ENCODE results near the gene SYNE1. TPM values are rescaled to one million over a fixed set of nuclear protein-coding genes. Genes with fewer than 3 reads are reported as not detected.
A peak's percentile ranks its signal among the peaks of the same experiment; 100 is the strongest.
"Not testable (repeated sequence)": the region's sequence is repeated elsewhere in the genome, so short reads cannot be mapped to it uniquely, and the experiment has no call there.

SYNE1 gene
- total RNA-seq, 1 donor: 143 TPM

DNA sequence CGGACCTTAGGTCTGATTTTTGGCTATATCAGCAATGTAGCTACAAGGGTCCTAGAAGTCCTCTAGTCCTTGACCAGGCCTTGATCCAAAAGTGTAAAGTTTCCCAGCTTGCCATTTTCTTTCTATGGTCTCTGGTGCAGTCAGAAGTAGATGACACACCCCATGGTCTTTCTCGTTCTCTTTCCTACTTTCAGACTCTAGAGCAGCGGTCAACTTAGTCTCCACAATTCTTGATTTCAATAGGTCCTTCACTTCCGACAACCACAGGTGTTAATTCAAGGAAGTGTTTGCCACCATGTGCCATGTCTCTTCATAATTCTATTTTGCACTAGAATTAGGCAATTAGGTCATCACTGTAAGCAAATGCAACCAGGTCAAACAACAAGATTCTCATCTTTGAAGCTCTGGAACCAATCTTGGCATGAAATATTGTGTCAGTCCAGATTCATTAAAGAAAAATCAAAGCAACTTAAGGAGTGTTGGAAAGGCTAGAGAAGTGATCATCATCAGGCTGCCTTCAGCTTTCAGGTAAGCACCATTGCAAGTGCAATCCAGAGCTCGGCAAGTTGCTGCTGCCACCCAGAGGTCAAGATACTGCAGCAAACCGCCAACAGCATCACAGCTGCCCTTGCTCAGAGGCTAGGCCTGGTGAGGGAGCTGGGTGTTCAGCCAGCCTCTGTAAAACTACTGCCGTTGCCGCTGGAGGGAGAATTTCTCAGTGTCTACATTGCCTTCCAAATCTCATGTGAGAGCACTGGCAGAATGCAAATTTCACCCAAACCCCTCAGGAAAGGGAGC, 5.6 kb upstream of the SYNE1 start:
- Histone ChIP-seq H3K9me3 (ENCODE audit: low read depth, low read length) (no peaks in the 10 kb centered on the region), H3K27me3 (ENCODE audit: insufficient read depth, low read length) (peaks cover 5% of the 10 kb centered on the region), H3K4me3 (ENCODE audit: low read length) (no peak overlapping the region), H3K4me1 (ENCODE audit: insufficient read depth, low read length) (no peaks in the 10 kb centered on the region)

DNA sequence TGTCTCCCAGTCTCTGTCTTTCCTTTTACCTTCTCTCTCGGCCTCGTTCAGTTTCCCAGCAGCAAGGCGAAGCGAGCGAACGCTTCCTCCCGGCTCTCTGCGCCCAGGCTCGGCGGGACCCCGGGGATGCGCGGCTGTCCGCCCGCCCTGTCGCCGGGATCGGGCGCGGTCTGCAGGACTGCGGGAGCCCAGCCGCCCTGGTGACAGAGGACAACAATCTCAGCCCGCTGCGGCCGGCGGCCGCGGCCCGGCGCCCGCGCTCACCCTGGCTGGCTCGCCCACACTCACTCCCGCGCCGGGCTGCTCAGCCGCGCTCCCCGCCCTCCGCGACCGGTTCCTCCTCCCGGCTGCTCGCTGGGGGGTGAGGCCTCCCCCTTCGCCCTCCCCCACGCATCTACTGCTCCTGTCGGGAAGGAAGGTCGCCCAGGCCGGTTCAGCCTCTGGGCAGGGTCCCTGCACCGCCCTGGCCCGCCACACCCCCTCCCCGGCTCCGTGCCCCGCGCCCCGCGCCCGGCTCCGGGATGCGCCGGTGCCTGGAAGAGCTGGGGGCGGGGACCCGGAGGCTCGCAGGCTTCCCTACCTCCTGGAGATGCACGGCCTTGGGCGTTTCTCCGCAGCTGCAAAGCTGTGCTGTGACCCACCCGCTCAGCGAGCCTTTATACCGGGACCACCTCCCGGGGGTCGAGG, 410 bp downstream of the SYNE1 start:
- peak overlapping the region; percentile 49 for H3K4me3 ChIP-seq (ENCODE audit: low read length)
- H3K9me3 ChIP-seq (ENCODE audit: low read depth, low read length): no peaks in the 10 kb centered on the region
- H3K4me1 ChIP-seq (ENCODE audit: insufficient read depth, low read length): peaks cover 30% of the 10 kb centered on the region
- H3K27me3 ChIP-seq (ENCODE audit: insufficient read depth, low read length): peaks cover 13% of the 10 kb centered on the region

DNA sequence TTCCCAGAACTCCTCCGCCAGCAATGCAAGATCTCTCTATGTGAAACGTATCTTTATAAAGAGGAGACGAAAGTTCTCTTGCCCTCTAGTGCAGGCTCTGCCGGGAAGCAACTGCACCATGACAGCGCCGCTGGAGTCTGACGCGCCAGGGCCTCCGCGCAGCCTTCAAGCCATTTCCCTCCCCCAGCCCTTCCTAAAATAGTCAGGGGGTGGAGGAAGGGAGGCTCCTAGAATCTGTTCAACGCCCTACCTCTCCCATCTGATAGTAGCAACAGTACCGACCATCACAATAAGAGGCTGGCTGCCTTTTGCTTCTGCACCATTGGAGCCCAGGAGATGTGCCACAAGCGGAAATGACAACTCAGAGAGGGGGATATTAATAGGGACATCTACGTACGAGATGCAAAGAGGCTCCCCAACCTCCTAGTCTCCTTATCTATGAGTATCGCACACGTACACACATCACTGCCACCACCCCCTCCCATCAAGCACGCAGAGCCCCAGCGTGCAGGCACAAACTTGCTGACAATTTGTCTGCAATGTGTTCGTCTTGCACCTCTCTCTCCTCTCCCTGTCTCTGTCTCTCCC, 1.0 kb downstream of the SYNE1 start:
- Histone ChIP-seq H3K27me3 (ENCODE audit: insufficient read depth, low read length) (peaks cover 13% of the 10 kb centered on the region), H3K4me3 (ENCODE audit: low read length) (peak overlapping the region; percentile 49), H3K4me1 (ENCODE audit: insufficient read depth, low read length) (peaks cover 36% of the 10 kb centered on the region), H3K9me3 (ENCODE audit: low read depth, low read length) (no peaks in the 10 kb centered on the region)

DNA sequence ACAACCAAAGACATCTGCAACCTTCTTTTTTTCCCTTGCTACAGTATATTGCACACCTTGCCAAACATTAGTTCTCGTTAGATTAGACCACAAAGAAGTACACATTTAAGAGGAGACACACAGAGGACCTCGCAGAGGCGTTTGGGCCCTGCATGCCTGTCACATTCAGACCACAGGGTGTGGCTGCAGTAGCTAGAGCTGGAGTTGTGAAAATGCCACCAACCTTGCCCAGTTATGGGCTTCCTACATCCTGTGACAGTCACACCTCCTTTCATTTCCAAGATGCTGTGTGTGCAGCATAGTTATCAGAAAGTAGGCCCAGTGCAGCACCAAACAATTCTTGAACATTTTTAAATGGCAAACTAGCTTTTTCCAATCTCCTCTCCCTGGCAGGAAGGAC, 2.4 kb downstream of the SYNE1 start:
- H3K4me1 ChIP-seq (ENCODE audit: insufficient read depth, low read length): peaks cover 38% of the 10 kb centered on the region
- no peaks in the 10 kb centered on the region for H3K9me3 ChIP-seq (ENCODE audit: low read depth, low read length)
- peaks cover 13% of the 10 kb centered on the region for H3K27me3 ChIP-seq (ENCODE audit: insufficient read depth, low read length)
- H3K4me3 ChIP-seq (ENCODE audit: low read length): no peak overlapping the region

DNA sequence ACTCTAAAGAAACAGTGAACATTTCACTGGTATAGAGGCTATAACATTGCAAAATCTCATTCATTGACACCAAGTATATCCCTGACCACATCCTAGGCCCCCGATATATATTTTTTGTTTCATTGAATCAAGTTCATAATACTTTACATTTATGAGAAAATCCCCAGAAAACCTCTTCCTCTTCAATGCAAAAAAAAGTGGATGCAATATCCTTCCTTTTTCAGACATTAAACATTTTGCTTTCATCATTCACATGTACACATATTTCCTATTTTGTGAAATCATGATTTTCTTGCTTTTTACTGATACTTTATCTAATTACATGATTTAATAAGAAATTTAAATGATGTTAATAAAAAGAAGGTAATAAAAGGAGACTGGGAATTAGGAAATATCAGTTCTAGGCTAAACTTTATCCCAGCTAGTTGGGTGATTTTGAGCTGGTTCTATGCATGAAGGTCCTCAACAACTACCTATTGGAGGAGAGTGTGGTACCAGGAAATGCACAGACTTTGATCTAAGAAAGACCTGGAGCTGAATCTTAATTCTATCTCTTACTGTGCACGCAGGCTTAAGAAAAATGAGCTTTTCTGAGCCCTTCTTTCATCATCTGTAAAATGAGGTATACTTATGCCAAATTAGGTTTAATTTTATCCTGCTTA, 4.9 kb downstream of the SYNE1 start:
- H3K9me3 ChIP-seq (ENCODE audit: low read depth, low read length): no peaks in the 10 kb centered on the region
- peaks cover 3% of the 10 kb centered on the region for H3K27me3 ChIP-seq (ENCODE audit: insufficient read depth, low read length)
- H3K4me1 ChIP-seq (ENCODE audit: insufficient read depth, low read length): peaks cover 36% of the 10 kb centered on the region
- no peak overlapping the region for H3K4me3 ChIP-seq (ENCODE audit: low read length)

DNA sequence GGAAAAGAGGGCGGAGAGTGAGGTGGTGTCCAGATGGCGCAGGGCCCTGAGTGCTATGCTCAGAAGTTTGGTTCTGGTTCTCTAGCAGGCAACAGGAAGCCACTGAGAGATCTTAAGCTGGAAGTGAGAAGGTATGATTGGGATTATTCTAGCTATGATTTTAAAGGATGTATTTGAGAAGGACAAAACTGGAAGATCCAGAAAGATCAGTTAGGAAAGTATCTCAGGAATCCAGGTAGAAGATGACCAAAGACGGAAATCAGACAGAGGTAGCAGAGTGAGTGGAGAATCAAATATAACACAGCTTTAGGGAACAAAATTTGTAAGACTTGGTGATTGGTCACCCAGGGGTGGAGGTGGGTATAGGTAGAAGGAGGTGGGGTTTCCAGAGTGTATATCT, 5.8 kb downstream of the SYNE1 start:
- no peak overlapping the region for H3K4me3 ChIP-seq (ENCODE audit: low read length)
- H3K9me3 ChIP-seq (ENCODE audit: low read depth, low read length): no peaks in the 10 kb centered on the region
- H3K4me1 ChIP-seq (ENCODE audit: insufficient read depth, low read length): peaks cover 32% of the 10 kb centered on the region
- no peaks in the 10 kb centered on the region for H3K27me3 ChIP-seq (ENCODE audit: insufficient read depth, low read length)

DNA sequence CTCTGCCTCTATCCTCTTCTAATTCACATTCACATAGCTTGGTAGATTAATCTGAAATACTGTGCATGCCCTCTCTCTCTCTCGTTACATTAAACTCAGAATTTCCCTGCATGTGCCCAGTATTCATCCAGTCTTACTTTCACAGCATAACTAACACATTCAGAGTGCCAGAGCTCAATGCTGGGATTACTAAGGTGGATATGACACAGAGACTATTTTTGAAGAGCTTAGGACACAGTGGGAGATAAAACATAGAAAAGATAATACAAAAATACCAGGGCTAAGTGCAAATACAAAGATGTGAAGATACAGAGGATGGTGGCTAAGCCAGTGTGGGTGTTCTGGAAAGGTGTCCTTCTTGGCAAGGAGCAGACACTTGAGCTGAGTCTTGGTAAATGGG, 6.3 kb downstream of the SYNE1 start:
- Histone ChIP-seq H3K27me3 (ENCODE audit: insufficient read depth, low read length) (no peaks in the 10 kb centered on the region), H3K9me3 (ENCODE audit: low read depth, low read length) (no peaks in the 10 kb centered on the region), H3K4me1 (ENCODE audit: insufficient read depth, low read length) (peaks cover 26% of the 10 kb centered on the region), H3K4me3 (ENCODE audit: low read length) (no peak overlapping the region)

DNA sequence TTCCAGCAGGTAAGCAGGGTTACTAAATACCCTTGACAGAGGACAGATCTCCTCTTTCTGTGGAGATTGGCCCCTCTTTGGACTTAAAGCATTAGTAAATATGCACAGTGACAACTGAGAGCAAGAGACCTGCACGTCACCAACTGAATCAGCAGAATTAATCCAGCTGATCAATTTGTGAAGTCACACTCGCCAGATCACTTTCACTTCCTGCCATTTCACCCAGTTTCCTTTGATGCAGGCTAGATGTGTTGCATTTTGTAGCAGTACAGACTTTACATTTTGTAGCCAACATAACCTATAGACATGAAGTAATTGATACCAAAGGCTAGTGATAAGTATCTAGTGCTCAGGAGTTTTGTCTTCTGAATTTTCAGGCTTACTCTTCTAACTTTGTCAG, 11.9 kb downstream of the SYNE1 start:
- Histone ChIP-seq H3K27me3 (ENCODE audit: insufficient read depth, low read length) (no peaks in the 10 kb centered on the region), H3K9me3 (ENCODE audit: low read depth, low read length) (no peaks in the 10 kb centered on the region), H3K4me1 (ENCODE audit: insufficient read depth, low read length) (peaks cover 3% of the 10 kb centered on the region), H3K4me3 (ENCODE audit: low read length) (no peak overlapping the region)

DNA sequence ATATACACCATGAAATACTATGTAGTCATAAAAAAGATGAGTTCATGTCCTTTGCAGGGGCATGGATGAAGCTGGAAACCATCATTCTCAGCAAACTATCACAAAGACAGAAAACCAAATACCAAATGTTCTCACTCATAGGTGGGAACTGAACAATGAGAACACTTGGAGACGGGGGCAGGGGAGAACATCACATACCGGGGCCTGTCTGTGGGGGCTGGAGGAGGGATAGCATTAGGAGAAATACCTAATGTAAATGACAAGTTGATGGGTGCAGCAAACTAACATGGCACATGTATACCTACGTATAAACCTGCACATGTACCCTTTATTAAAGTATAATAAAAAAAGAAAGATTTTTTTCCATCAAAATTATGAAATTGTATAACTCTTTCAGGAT, 22.4 kb downstream of the SYNE1 start:
- H3K27me3 ChIP-seq (ENCODE audit: insufficient read depth, low read length); H3K9me3 ChIP-seq (ENCODE audit: low read depth, low read length); H3K4me1 ChIP-seq (ENCODE audit: insufficient read depth, low read length); H3K4me3 ChIP-seq (ENCODE audit: low read length): not testable (repeated sequence)

DNA sequence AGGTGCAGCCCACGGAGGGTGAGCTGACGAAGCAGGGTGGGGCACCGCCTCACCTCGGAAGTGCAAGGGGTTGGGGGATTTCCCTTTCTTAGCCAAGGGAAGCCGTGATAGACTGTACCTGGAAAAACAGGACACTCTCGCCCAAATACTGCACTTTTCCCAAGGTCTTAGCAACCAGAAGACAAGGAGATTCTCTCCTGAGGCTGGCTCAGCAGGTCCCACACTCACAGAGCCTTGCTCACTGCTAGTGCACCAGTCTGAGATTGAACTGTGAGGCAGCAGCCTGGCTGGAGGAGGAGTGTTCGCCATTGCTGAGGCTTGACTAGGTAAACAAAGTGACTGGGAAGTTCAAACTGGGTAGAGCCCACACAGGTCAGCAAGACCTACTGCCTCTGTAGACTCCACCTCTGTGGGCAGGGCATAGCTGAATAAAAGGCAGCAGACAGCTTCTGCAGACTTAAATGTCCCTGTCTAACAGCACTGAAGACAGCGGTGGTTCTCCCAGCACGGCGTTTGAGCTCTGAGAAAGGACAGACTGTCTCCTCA, 28.0 kb downstream of the SYNE1 start:
- H3K4me1 ChIP-seq (ENCODE audit: insufficient read depth, low read length): no peaks in the 10 kb centered on the region
- no peaks in the 10 kb centered on the region for H3K9me3 ChIP-seq (ENCODE audit: low read depth, low read length)
- H3K4me3 ChIP-seq (ENCODE audit: low read length): no peak overlapping the region
- no peaks in the 10 kb centered on the region for H3K27me3 ChIP-seq (ENCODE audit: insufficient read depth, low read length)

DNA sequence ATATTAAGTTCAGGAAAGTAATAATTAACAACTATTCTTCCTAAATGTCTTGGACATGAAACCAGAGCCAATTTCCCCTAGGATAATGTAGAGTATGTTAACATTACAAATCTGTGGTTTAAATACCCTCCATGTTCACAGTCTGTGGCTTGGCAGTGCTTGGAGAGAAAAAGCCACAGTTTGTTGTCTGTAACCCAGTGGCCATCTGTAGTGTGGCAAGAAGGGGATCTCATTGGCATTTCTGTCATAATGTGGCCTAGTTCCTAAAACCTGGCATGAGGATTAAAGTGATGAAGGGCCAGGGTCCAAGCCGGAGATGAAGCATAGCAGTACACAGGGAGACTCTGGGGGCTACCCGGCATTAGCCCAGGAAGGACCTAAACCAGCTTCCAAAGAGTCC, 31.2 kb downstream of the SYNE1 start:
- Histone ChIP-seq H3K9me3 (ENCODE audit: low read depth, low read length) (no peaks in the 10 kb centered on the region), H3K27me3 (ENCODE audit: insufficient read depth, low read length) (no peaks in the 10 kb centered on the region), H3K4me1 (ENCODE audit: insufficient read depth, low read length) (no peaks in the 10 kb centered on the region), H3K4me3 (ENCODE audit: low read length) (no peak overlapping the region)

DNA sequence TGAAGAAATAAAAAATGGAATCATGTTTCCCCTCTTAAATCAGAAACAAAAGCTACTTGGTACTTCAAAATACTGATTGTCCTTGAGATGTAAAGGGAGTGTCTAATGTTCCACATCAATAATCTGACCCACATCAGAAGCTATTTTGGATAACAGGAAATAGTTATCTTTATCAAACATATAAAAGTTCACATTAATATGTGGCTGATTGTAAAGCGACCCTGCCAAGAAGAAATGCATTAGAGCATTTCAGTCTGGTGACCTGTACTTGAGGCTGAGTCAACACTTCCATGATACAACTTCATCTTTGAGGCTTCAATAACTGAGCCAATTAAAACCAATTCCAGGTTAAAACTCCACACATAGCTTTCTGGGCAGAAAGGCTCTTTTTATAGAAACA, 31.8 kb downstream of the SYNE1 start:
- H3K4me1 ChIP-seq (ENCODE audit: insufficient read depth, low read length): no peaks in the 10 kb centered on the region
- no peaks in the 10 kb centered on the region for H3K27me3 ChIP-seq (ENCODE audit: insufficient read depth, low read length)
- H3K9me3 ChIP-seq (ENCODE audit: low read depth, low read length): no peaks in the 10 kb centered on the region
- H3K4me3 ChIP-seq (ENCODE audit: low read length): no peak overlapping the region

DNA sequence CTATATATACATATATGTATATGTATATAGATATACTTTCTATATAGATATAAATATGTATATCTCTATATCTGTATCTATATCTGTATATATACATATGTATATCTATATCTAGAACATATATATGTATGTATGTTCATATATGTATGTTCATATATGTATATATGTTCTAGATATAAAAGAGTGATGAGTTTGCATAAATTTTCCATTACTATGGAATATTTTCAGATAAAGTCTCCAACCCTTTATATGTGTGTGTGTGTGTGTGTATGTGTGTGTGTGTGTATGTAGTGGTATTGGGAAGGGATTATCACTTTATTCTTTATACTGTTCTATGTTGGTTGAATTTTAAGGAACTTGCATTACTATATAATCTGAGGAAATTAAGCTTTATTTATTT, 33.3 kb downstream of the SYNE1 start:
- no peak overlapping the region for H3K4me3 ChIP-seq (ENCODE audit: low read length)
- no peaks in the 10 kb centered on the region for H3K27me3 ChIP-seq (ENCODE audit: insufficient read depth, low read length)
- H3K4me1 ChIP-seq (ENCODE audit: insufficient read depth, low read length): no peaks in the 10 kb centered on the region
- H3K9me3 ChIP-seq (ENCODE audit: low read depth, low read length): no peaks in the 10 kb centered on the region

DNA sequence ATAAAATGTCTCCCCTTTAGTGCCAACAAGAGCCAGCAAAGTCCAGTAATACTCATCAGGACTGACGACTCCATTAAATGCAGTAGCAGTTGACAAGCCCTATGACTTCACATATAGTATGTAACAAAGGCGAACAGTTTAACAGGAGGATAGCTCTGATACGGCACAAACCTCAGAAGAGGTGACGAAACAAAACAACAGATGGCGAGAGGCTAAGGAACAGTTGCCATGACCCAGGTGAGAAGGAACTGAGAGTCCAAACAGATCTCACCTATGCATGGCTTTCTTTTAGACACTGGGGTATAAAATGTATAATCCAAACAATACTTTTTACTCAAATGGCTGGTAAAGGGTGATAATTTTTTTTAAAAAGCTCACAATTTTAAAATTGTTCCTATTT, 37.1 kb downstream of the SYNE1 start:
- Histone ChIP-seq H3K27me3 (ENCODE audit: insufficient read depth, low read length) (no peaks in the 10 kb centered on the region), H3K4me1 (ENCODE audit: insufficient read depth, low read length) (no peaks in the 10 kb centered on the region), H3K9me3 (ENCODE audit: low read depth, low read length) (no peaks in the 10 kb centered on the region), H3K4me3 (ENCODE audit: low read length) (no peak overlapping the region)

DNA sequence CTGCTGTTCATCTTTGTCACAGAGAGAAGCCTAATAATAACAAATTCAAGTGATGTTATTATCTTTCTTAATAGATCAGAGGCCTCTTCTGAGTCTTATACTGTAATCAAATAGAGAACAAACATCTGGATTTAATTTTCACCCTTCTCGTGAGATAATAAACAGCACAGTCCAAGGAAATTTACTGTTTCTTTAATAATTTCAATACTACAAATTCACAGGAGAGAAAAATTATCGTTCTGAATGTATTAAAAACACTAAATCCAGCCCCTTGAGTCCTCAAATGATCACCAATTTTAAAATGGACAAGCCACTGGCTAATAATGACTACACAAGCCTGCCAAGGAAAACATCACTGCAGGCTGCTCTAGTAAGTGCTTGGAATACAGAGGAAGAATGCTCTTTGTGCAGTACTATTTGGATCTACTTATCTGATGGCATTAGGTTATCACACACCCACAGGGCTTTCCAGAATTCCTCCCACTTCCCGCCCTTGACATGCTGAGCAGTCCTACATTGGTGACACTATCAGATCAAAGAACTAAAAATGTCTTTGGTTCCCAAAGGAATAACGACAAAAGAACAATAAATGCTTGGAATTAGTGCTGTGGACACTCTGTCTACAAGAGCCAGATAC, 38.1 kb downstream of the SYNE1 start:
- H3K4me1 ChIP-seq (ENCODE audit: insufficient read depth, low read length): no peaks in the 10 kb centered on the region
- no peaks in the 10 kb centered on the region for H3K27me3 ChIP-seq (ENCODE audit: insufficient read depth, low read length)
- no peak overlapping the region for H3K4me3 ChIP-seq (ENCODE audit: low read length)
- no peaks in the 10 kb centered on the region for H3K9me3 ChIP-seq (ENCODE audit: low read depth, low read length)

All from mononuclear cell (primary cell).